ENCODE data around the gene MOV10L1. TPM values are rescaled to one million over a fixed set of nuclear protein-coding genes. Genes with fewer than 3 reads are reported as not detected.

Gene MOV10L1
- total RNA-seq, 1 experiment from 2014 or later = not detected

GRCh38 chr22:50058906-50059880 is 30.6 kb upstream of the MOV10L1 start:
- DNase-seq (ENCODE audit: low spot score) = no peak

GRCh38 chr22:50059881-50060262 is 29.9 kb upstream of the MOV10L1 start:
- DNase-seq (ENCODE audit: low spot score) = no peak

GRCh38 chr22:50060441-50061140 is 29.2 kb upstream of the MOV10L1 start:
- no peak for DNase-seq (ENCODE audit: low spot score)

GRCh38 chr22:50061141-50061823 is 28.5 kb upstream of the MOV10L1 start:
- no peak for DNase-seq (ENCODE audit: low spot score)

DNA sequence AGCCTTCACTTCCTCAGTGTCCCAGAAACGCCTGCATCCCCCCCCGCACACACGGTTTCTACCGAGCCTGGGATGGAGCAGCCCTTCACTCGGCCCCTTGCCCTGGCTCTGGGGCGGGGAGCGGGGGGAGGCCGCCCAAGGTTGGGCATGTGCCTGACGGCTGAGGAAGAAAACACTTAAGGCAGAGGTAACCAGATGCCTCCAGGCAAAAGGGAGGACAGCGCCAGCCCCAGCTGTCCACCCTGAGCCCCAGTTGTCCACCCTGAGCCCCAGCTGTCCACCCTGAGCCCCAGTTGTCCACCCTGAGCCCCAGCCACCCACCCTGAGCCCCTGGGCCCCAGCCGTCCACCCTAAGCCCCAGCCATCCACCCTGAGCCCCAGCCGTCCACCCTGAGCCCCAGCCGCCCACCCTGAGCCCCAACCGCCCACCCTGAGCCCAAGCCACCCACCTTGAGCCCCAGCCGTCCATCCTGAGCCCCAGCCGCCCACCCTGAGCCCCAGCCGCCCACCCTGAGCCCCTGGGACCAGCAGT is 27.9 kb upstream of the MOV10L1 start:
- DNase-seq (ENCODE audit: low spot score) = no peak

- DNase-seq (ENCODE audit: low spot score) = no peak
These were observed 27.2 kb upstream of the MOV10L1 start for GRCh38 chr22:50062509-50063135.

GRCh38 chr22:50063589-50064393 is 26.0 kb upstream of the MOV10L1 start:
- DNase-seq (ENCODE audit: low spot score) = no peak

DNA sequence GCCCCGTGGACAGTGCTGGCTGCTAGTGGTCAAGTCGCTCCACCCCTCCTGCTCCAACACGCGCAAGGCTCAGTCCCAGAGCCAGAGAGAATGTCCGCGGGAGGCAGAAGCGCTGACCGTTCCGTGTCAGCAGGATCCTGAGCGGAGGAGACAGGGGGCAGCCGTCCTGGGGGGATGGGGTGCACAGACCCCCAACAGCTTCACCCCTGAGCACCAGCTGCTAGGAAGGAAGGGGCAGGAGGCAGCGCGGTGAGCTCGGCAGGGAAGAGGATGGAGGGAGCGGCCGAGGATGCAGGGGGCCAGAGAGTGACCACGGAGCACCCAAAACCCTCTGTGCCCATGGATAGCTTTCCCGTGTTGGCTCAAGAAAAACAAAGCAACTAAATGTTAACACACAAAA is 25.4 kb upstream of the MOV10L1 start:
- no peak for DNase-seq (ENCODE audit: low spot score)

DNA sequence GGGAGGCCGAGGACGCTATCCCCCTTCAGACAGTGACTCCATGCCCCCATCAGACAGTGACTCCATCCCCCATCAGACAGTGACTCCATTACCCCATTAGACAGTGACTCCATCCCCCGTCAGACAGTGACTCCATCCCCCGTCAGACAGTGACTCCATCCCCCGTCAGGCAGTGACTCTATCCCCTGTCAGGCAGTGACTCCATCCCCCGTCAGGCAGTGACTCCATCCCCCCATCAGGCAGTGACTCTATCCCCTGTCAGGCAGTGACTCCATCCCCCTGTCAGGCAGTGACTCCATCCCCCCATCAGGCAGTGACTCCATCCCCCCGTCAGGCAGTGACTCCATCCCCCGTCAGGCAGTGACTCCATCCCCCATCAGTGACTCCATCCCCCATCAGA is 22.6 kb upstream of the MOV10L1 start:
- DNase-seq (ENCODE audit: low spot score) = no peak

DNA sequence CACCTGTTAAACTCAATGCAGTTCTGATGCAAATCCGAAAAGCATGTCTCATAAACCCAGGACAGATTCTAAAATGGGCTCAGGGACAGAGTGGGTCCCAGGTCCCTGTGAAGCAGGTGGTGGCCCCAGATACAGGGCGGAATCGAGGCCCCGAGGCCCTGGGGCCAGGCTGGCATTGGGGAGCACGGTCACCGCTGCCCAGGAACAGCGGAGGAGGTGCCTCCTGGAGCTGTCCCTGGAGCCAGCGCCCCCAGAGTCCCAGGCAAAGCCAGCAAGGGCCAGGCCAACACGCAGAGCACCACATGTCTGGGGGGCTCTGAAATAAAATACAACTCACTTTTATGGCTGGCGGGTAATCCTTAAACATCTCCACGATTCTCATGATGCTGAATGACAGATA is 21.7 kb upstream of the MOV10L1 start:
- no peak for DNase-seq (ENCODE audit: low spot score)

- no peak for DNase-seq (ENCODE audit: low spot score)
These were observed 19.4 kb upstream of the MOV10L1 start for GRCh38 chr22:50070366-50070765.

DNA sequence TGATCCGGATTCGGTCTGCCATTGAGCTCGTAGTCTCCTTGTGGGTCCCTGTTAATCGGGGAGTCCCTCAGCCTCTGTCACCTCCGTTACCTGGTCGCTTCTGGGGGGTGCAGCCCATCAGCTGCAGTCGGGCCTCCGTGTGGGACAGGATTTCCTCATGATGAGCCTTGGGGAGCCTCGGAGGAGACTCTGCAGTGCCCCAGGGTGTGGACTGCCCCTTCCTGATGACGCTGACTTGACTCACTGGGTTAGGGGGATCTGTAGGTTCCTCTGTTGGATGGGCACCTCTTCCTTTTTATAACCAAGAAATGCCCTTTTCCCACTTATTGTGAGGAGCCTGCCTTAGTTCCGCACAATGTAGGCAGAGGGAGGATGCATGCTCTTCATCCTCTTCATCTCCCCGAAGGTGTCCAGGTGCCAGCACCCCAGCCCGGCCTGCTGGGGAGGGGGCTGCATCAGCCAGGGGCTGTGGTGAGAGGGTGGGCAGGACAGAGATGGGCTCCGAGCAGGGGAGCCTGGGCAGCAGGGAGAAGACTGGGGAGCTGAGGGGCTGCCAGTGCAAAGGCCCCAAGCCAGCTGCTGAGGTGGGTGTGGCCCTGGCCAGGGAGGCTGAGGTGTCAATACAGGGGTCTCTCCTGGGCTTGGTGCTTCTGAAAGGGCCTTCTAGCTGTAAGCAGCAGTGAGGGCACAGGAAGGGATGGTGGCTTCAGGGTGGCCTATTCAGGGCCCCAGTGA is 18.2 kb upstream of the MOV10L1 start:
- DNase-seq (ENCODE audit: low spot score) = no peak

DNA sequence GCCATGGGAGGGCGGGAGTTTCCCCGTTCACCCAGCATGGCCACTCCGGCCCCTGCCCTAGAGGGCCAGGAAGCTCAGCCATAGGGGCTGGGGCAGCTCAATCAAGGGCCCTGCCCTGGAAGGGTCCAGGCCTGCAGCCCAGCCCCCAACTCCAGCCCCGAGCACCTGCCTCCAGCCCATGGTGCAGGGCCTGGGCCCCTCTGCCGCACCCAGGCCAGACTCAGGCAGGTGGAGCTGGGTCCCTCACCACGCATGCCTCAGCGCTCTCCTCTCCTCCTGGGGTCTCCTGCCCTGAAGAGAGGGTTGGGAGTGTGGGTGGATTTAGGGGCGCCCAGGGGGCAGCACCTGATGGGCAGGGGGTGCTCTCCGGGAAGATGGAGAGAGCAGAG is 17.6 kb upstream of the MOV10L1 start:
- no peak for DNase-seq (ENCODE audit: low spot score)

DNA sequence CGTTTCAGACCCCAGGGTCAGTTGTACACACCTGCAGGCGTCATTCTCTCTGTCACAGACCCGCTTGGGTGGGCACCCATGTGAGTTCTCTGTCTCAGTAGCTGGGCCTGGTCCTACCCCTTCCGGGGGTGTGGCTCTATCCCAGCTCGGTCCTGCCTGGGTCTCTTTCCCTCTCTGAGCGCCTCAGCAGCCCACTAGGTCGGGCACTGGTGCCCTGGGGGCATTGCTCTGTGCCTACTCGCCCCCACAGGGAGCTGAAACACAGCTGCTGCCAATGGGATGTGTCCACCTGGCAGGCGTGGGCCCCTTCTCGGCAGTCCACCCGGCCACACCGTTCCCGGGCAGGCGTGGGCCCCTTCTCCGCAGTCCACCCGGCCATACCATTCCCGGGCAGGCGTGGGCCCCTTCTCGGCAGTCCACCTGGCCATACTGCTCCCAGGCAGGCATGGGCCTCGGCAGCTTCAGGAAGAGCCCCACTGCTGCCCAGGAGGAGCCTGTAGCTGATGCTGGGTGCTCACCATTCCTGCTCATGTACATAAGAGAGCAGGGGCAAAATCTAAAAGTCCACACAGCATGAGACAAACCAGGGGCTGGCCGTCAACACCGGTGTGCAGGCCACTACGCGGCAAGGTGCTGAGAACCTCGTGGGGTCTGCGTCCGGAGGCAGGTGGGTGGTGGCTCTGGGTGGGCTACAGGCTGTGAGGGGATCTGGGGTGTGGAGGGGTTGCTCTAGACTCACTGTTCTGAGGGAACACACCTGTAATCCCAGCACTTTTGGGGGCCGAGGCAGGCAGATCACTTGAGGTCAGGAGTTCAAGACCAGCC is 16.9 kb upstream of the MOV10L1 start:
- no peak for DNase-seq (ENCODE audit: low spot score)

GRCh38 chr22:50074056-50074455 is 15.8 kb upstream of the MOV10L1 start:
- no peak for DNase-seq (ENCODE audit: low spot score)

DNA sequence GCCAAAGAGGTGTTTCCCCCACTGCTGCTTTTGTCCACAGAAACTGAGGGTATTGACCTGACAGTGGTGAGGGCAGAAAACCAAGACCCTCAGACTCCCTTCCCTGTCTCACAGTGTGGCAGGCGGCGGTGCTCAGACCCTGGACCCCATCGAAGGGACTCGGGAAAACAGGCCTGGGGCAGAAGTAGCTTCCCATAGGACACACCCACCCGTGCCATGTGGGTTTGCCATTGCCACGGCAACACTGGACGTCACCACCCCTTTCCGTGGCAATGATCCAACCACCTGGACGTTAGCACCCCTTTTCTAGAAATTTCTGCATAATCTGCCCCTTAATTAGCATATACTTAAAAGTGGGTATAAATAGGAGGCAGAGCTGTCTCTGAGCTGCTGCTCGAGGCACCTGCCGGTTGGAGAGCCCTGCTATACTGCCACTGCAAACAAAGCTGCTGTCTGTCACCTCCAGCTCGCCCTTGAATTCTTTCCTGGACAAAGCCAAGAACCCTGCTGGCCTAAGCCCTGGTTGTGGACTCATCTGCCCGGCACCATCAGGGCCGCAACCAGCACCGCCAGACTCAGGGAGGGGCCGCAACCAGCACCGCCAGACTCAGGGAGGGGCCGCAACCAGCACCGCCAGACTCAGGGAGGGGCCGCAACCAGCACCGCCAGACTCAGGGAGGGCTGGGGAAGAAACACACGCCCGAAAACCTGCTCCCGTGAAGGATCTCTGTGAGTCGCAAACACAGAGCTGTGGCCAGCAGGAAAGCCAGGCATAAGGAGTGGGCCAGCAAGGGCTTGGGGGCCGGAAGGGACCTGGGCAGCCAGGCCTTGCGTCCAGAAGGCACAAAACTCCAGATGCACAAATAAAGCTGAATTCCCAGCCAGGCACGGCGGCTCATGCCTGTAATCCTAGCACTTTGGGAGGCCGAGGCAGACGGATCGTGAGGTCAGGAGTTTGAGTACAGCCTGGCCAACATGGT is 15.0 kb upstream of the MOV10L1 start:
- peak; percentile 17 for DNase-seq (ENCODE audit: low spot score)

DNA sequence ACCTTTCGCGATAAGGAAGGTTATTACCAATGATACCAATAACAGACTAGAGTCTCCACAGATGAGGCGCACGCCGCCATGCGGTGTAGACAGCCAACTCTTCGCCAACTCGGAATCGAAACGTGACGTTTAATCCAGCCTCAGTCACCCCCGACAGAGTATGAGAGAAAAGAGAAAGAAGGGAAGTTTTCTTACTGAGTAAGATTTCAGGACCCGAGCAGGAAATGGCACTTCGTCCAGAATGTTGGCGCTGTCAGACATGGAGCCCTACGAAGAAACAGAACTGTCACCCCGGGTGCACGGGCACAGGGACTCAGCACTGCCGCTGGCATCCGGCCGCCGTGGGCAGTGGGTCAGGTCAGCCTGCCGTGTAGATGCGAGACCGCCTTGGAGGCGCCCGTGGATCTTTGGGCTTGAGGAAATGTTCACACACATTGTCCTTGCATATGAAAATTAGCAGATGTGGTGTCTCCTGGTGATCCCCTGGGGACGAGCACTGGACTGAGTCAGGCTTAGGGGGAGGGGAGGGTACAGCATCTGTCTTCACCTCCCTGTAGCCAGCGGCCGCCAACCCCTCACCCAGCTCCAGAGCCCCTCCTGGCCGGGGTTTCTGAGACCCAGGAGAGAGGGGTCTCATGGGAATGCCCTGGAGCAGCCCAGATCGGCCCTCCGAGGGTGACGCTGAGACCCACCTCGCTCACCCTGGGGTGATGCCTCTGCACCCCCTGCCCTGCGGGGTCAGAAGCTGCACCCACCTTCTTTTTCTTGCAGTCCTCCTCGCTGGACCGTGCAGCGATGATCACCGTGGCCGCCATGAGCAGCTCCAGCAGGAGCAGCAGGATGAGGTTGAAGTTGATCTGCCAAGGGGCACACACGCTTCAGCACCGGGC is 12.9 kb upstream of the MOV10L1 start:
- no peak for DNase-seq (ENCODE audit: low spot score)

All from HT-29 (cell line).